Hepatocyte (in vitro differentiated cells): ENCODE data around the gene CLASP2.

Experiments
- CTCF ChIP-seq: fragments of 200-600 bp; sonication (generic); IDR thresholded peaks from 2 replicates; pipeline ENCODE4 v1.5.1; 2016; ENCODE audit warnings: antibody characterized with exemption, mild to moderate bottlenecking; ENCODE audit not compliant: poor library complexity
- EZH2 ChIP-seq: fragments of 200-600 bp; sonication (generic); IDR thresholded peaks from 2 replicates; pipeline ENCODE4 v1.6.1; 2016; ENCODE audit warnings: antibody characterized with exemption, mild to moderate bottlenecking, borderline replicate concordance

DNA sequence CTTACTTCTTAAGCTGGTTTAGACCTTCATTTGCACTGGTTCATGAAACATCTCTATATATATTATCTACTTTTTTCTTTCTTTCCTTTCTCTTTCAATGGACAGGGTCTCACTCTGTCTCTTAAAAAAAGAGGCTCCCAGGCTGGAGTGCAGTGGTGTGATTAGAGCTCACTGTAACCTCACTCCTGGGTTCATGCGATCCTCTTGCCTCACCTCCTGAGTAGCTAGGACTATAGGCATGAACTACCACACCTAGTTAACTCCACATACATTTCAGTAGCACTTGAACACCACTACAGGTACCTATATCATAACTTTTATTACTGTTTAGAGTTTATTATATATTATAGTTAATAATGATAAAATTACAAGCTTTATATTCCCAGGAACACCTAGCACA, 160.8 kb downstream of the CLASP2 start:
- TF ChIP-seq EZH2: no peak
- TF ChIP-seq CTCF: no peak
